GM21825 (cell line): ENCODE measurements around the gene DEPDC5.
"Not testable (repeated sequence)": the region's sequence is repeated elsewhere in the genome, so short reads cannot be mapped to it uniquely, and the experiment has no call there.

Experiments
- ATAC-seq: cut with Tn5 transposase; IDR thresholded peaks from one replicate; pipeline ENCODE4 v1.9.1; 2021; ENCODE audit warnings: mild to moderate bottlenecking, moderate library complexity; ENCODE audit not compliant: unreplicated experiment

DEPDC5 gene

GRCh38 chr22:31748490-31748889 lies 5.3 kb upstream of the DEPDC5 start:
- ATAC-seq, result no peak

DNA sequence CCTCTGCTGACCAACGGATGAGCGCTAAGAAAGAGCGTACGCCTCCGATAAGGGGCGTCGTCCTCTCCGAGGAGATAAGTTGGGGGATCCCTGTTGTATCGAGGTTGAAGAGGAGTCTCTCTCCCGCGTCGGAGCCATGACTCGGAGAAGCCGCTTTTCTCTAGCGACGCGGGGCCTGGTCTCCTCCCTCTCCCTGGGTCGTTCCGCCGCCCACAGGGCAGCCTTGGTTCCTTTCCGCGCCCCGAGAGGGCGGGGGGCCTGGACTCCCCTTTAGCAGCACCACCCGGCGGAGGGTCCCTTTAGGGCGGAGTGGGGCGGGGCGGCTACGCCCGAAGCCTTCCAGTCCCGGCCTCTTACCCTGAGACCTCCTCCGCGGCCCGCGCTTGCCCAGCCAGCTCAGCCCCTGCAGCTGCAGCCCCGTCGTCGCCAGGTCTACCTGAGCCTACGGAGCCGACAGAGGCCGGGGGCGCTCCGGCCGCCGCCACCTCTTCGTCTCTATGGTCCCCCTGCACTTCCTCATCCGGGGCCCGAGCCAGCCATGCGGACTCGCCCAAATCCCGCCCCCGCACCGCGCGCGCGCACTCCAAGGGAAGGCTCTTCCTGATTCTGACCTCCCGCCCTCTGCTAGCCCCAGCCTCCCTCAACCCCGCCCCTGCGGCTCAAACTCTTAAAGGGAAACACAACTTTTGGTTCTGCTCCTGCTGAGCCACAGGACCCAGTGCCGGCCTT lies 4.0 kb upstream of the DEPDC5 start, which contains the start of gene PRR14L:
TSS of gene PRR14L (minus strand) at position 497 of the 729 bp plus-strand sequence. CDS start 11,272 bp downstream, outside the sequence.
- peak; percentile 53 for ATAC-seq

DNA sequence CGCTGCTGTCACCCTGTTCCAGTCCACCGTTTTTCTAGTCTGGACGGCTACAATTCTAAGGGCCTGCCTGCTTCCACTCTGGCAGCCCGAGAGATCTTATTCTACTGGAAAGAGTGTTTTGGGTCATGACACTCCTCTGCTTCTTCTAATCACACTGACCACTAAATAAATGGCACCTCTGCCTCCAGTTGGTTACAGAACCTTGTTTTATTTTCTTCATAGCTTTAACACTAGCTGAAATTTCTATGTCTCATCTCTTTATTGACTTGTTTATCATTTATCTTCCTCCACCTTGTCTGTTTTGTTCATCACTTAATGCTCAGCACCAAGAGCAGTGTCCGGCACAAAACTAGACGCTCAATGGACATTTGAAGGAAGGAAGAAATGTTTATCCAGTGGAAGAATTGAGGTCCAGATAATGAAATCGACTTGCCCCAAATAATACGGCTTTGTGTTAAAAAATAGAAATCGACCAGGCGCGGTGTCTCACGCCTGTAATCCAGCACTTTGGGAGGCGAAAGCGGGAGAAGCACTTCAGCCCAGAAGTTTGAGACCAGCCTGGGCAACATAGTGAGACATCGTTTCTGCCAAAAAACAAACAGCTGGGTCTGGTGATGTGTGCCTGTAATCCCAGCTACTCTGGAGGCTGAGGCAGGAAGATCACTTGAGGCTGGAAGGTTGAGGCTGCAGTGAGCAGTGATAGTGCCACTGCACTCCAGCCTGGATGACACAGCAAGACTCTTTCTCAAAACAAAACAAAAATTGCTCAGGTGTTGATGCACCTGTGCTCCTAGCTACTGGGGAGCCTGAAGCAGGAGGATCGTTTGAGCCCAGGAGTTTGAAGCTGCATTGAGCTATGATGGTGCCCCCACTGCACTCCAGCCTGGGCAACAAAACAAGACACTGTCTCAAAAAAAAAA lies 3.2 kb upstream of the DEPDC5 start:
- ATAC-seq, result no peak

- no peak for ATAC-seq
Observed at GRCh38 chr22:31752096-31752847, 1.5 kb upstream of the DEPDC5 start.

DNA sequence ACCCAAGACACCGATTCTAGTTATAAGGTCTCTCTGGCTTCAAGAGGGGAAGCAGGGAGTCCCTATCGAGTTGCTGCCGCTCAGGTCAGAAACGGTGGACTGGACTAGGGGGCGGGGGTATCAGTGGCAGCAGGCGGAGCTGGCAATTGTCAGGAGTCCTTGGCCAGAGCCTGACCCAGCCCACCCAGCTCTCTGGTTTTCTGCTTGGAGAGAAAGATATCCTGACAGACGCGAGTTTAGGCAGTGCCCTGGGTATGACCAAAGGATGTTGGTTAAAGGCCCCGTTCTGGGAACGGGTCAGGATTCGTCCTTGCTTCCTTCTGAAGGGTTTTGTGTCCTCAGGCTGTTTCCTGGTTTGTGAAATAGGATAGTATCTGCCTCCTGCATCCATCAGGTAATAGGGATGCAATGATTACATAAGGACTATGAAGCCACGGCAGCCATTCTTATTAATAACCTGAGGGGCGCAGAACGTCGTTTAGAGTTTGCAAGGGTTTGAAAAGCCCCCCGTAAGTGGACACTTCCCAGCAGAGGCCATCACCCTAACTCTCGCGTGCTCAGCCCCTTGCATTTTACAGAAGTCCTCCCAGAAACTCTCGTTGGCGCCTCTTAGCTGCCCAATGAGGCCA lies 700 bp upstream of the DEPDC5 start:
- ATAC-seq, result no peak

DNA sequence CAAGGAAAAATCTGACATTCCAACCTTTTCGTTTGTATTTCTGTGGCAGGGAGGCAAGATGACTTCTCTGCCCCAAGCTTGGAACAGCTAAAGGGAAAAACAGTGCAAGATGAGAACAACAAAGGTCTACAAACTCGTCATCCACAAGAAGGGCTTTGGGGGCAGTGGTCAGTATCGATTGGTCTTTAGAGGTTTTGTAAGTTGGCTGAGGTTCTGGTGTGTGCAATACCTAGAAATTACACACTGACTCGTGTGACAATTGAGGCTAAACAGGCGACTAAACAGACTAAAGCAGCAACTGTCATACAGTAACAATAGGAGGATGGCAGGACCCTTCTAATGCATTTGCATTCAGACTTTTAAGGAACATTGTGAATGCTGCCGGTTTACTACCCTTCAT lies 994 bp downstream of the DEPDC5 start:
- ATAC-seq, result no peak

DNA sequence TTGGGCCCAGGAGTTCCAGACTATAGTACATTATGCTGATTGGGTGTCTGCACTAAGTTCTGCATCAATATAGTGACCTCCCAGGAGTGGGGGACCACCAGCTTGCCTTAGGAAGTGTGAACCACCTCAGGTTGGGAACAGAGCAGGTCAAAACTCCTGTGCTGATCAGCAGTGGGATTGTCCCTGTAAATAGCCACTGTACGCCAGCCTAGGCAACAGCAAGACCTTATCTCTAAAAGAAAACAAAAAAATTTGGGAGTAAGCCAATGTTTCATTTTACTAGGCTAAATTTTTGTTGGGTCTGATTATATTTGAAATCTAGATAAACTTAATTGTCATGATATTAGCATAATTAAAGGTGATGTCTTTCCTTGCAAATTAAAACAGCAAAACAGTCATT lies 3.4 kb downstream of the DEPDC5 start:
- no peak for ATAC-seq

- ATAC-seq, result not testable (repeated sequence)
Observed at GRCh38 chr22:31758860-31759259, 5.0 kb downstream of the DEPDC5 start.

GRCh38 chr22:31764785-31765184 lies 11.0 kb downstream of the DEPDC5 start:
- no peak for ATAC-seq

DNA sequence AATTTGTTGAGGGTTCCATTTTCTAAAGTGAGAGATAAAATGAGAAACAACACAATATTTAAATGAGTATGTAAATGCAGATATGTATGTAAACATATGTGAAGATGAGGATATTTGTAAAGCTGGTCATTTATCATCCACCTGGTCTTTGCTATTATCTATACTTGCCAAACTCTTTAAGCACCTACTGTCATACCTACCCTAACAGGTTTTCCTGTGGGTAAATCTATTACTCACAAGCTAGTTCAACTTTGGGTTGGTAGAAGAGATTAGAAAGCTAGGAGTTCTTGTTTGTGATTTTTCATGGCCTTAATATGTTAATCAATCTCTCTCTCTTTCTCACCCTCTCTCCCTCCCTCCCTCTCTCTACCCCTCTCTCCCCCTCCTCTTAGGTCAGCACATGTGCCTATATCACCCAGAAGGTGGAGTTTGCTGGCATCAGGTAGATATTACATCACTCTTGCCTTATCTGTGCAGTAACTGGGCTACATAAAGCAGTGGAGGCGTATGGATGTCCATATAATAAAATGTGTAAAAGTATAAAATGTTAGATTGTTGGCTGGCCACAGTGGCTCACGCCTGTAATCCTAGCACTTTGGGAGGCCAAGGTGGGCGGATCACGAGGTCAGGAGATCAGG lies 14.7 kb downstream of the DEPDC5 start:
- no peak for ATAC-seq

GRCh38 chr22:31773416-31773815 lies 19.6 kb downstream of the DEPDC5 start:
- ATAC-seq, result no peak

GRCh38 chr22:31776231-31776630 lies 22.4 kb downstream of the DEPDC5 start:
- no peak for ATAC-seq

DNA sequence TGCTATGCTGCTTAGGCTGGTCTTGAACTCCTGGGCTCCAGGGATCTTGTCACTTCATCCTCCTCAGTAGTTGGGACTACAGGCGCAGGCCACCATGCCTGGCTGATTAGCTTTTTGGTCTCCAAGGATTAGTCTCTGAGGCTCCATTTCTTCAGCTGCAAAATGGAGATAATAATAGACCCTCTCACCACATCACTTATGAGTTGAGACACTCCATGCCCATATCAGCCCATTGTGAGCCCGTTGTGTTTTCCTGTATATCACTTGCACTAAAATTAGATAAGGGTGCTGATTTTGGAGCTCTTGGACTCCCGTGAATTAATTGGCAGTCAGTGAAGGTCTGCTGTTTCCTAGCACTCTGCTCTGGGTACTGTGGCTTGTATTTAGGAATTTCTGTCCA lies 36.0 kb downstream of the DEPDC5 start:
- no peak for ATAC-seq

GRCh38 chr22:31790240-31790639 lies 36.4 kb downstream of the DEPDC5 start:
- ATAC-seq, result no peak

DNA sequence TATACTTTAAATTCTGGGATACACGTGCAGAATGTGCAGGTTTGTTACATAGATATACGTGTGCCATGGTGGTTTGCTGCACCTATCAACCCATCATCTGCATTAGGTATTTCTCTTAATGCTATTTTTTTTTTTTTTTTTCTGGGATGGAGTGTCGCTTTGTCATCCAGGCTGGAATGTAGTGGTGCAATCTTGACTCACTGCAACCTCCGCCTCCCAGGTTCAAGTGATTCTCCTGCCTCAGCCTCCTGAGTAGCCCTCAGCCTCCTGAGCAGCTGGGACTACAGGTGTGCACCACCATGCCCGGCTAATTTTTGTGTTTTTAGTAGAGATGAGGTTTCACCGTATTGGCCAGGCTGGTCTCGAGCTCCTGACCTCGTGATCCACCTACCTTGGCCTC lies 45.5 kb downstream of the DEPDC5 start:
- not testable (repeated sequence) for ATAC-seq

DNA sequence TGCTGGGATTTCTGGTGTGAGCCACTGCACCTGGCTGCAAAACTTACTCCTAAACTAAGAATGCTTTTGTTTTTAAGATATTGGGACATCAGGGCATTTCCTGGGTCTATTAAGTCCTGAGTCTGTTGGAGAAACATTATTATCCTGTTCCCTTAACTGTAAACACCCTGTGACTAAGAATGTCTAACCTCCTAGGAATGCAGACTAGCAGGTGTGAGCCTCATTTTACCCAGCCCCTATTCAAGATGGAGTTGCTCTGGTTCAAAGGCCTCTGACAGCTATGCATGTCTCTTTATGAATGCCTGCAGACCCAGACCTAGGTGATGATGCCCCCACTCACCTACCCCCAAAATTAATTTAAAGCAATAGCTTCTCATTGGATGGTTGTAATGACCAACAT lies 46.2 kb downstream of the DEPDC5 start:
- no peak for ATAC-seq

DNA sequence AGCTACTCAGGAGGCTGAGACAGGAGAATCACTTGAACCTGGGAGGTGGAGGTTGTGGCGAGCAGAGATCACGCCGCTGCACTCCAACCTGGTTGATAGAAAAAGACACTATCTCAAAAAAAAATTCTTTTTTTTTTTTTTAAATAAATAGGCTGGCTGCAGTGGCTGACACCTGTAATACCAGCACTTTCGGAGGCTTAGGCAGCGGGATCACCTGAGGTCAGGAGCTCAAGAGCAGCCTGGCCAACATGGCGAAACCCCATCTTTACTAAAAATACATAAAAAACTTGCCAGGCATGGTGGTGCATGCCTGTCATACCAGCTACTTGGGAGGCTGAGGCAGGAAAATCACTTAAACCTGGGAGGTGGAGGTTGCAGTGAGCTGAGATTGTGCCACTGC lies 47.0 kb downstream of the DEPDC5 start:
- ATAC-seq, result not testable (repeated sequence)

- ATAC-seq, result no peak
Observed at GRCh38 chr22:31802575-31802974, 48.8 kb downstream of the DEPDC5 start.

GRCh38 chr22:31806751-31807150 lies 52.9 kb downstream of the DEPDC5 start:
- no peak for ATAC-seq

DNA sequence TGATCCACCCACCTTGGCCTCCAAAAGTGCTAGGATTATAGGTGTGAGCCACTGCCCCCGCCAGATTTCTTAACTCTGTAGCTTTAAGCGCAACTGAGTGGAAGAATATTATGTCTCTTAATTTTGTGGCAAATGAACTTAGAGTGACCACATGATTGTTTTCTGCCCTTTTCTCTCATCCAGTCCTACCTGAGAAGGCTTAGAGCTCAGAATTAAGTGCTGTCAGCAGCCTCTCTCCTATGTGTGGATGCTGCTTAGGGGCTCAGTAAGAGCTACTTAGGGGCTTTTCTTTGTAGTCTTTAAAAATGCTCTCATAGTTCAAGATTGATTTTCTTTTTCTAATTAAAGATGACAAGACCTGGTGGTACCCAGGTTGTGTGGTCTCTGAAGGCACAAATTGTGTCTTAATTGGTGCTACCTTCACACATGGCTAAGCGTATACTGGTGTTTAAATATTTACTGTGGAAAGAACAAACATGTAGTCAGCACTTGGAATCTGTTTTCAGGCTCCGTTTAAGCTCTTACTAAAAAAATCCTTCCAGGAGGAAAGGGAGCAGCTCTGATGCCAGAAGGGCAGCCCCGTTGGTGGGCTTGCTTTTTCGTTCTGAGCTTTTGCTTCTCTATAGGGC lies 59.3 kb downstream of the DEPDC5 start:
- ATAC-seq, result no peak
